ENCODE measurements around the gene CROCC.
A peak's percentile ranks its signal among the peaks of the same experiment; 100 is the strongest.

The CROCC gene

DNA sequence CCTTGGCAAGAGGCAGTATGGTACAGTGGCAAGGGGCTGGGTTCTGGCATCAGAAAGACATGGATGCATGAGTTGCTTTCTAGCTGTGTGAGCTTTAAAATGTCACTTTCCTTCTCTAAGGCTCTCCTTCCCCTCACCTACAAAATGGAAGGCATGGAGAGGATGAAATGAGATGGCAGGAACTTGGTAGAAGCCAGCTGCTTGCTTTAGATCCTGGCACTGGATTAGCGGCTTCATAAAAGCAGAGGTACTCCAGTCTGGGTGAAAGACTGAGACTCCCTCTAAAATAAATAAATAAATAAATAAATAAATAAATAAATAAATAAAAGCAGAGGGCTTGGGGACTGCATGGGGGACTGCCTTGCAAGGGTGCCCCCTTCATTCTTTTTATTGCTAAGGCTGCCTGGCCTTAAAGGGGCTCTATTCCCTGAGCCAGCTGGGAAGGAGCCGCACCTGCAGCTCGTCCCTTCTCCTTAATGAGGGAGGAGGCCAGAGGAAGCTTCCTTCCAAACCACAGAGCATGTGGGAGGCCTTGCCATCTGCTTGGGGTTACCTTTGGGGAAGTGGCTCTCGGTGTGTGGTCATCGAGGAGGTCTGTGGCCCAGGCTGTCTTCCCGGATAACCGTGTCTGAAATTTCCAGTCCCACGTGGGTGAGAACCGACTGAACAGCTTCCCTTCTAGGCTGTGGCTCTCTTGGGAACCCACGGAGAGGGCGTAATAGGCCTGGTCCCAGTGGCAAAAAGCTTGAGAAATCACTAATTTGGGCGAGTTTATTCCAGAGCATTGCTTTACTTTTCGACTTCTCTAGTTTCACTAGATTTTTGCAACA, 92.0 kb downstream of the CROCC start:
- Histone ChIP-seq H3K9me3 (no peaks in the 10 kb centered on the region), H3K4me3 (no peak overlapping the region), H3K36me3 (peaks cover 0 to 13% (median 10%) of the 10 kb centered on the region in 3 donors), H3K4me1 (peaks cover 0 to 25% (median 18%) of the 10 kb centered on the region in 4 donors), H3K27ac (no peak overlapping the region), H3K27me3 (no peaks in the 10 kb centered on the region)
- DNase-seq = peak in 1 of 2 donors; percentile 42
- intact Hi-C loops (cut with DNase I; ENCODE audit: low total_unique reads) = no loop called here
- TF ChIP-seq, protein P1, sequence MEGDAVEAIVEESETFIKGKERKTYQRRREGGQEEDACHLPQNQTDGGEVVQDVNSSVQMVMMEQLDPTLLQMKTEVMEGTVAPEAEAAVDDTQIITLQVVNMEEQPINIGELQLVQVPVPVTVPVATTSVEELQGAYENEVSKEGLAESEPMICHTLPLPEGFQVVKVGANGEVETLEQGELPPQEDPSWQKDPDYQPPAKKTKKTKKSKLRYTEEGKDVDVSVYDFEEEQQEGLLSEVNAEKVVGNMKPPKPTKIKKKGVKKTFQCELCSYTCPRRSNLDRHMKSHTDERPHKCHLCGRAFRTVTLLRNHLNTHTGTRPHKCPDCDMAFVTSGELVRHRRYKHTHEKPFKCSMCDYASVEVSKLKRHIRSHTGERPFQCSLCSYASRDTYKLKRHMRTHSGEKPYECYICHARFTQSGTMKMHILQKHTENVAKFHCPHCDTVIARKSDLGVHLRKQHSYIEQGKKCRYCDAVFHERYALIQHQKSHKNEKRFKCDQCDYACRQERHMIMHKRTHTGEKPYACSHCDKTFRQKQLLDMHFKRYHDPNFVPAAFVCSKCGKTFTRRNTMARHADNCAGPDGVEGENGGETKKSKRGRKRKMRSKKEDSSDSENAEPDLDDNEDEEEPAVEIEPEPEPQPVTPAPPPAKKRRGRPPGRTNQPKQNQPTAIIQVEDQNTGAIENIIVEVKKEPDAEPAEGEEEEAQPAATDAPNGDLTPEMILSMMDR (IDR thresholded peaks at IDR 0.05) = no peak

DNA sequence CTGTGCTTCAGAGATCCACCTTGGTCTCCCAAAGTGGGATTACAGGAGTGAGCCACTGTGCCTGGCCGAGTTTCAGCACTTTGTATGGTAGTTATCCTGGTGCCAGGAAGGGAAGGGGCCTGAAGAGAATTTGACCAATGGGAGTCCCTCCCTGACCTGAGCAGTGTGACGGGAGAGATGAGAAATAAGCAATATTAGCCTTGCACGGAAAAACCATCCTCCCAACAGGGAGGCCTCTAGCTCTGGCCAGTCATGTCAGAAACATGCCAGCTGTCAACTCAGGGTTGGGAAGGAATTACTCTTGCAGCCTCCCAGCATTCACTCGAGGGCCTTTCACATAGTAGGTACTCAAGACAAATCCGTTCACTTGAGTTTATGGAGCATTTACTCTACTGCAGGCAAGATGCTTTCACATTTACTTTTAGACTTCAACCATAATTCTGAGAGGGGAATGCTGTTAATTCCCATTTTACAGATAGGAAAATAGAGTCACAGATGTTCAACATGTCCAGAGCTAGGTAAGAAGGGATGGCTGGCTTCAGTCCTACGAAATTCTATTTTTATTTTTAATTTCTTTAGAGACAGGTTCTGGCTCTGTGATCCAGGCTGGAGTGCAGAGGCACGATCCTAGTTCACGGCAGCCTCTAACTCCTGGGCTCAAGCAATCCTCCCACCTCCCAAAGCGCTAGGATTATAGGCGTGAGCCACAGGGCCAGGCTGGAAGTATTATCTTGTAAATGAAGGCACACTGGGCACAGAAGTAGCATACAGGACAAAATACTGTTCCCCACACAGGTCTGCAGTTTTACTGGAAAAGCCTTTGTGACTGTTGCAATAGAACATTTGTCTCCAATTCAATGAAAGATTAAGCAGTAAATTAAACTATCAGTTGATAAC, 93.2 kb downstream of the CROCC start:
- no peak for DNase-seq
- H3K27ac ChIP-seq = no peak overlapping the region
- peaks cover 0 to 21% (median 17%) of the 10 kb centered on the region in 4 donors for H3K4me1 ChIP-seq
- no peaks in the 10 kb centered on the region for H3K9me3 ChIP-seq
- TF ChIP-seq, protein P1 (IDR thresholded peaks at IDR 0.05) = no peak
- intact Hi-C loops (cut with DNase I; ENCODE audit: low total_unique reads) = no loop called here
- H3K27me3 ChIP-seq = no peaks in the 10 kb centered on the region
- no peak overlapping the region for H3K4me3 ChIP-seq
- peaks cover 12 to 26% (median 20%) of the 10 kb centered on the region in 3 donors for H3K36me3 ChIP-seq

DNA sequence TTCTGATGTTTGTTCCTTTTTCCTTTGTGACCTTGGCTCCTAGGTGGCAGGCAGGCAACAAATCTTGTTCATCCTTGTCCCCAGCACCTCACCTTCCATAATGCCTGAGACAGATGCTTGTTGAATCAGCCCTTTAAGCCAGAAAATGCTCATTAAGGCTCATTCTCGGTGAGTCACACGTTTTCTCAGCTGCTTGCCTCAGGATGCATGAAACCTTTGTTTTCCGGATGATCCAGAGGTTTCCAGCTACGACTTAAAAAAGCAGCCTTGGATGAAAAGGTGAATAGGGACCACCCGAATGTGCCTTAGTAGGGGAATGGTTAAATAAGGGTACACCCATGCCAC, 94.6 kb downstream of the CROCC start:
- H3K4me3 ChIP-seq = no peak overlapping the region
- H3K27me3 ChIP-seq = no peaks in the 10 kb centered on the region
- no peaks in the 10 kb centered on the region for H3K9me3 ChIP-seq
- DNase-seq = no peak
- intact Hi-C loops (cut with DNase I; ENCODE audit: low total_unique reads) = no loop called here
- H3K27ac ChIP-seq = no peak overlapping the region
- TF ChIP-seq, protein P1 (IDR thresholded peaks at IDR 0.05) = no peak
- H3K4me1 ChIP-seq = peaks cover 0 to 8% (median 6%) of the 10 kb centered on the region in 4 donors
- peaks cover 26 to 39% (median 33%) of the 10 kb centered on the region in 3 donors for H3K36me3 ChIP-seq

- peaks cover 37 to 51% (median 45%) of the 10 kb centered on the region in 3 donors for H3K36me3 ChIP-seq
- H3K9me3 ChIP-seq = no peaks in the 10 kb centered on the region
- no peak overlapping the region for H3K4me3 ChIP-seq
- no peak overlapping the region for H3K27ac ChIP-seq
- H3K27me3 ChIP-seq = no peaks in the 10 kb centered on the region
- no peak for DNase-seq
- intact Hi-C loops (cut with DNase I; ENCODE audit: low total_unique reads) = no loop called here
- H3K4me1 ChIP-seq = peaks cover 0 to 1% (median under 1%) of the 10 kb centered on the region in 4 donors
- TF ChIP-seq, protein P1 (IDR thresholded peaks at IDR 0.05) = no peak
Measured at GRCh38 chr1:17017435-17017834, 95.7 kb downstream of the CROCC start.

DNA sequence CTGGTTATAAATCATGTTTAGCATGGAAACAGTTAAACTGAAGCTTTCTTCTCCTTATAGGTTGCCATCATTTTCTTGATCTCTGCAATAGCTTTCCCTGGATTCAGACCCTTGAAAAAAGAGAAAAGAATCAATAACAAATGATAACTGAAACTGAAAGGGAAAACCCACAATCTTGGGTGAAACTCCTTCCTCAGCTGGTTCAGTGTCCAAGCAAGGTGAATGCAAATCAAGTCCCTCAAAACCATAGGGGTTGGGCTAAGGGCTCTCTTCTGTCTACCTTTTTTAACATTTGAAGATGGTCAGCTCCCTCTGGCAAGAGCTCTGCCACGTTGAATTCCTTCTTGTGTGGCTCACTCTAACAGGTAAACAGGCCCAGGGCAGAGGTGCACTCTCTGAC, 97.1 kb downstream of the CROCC start:
- no peak overlapping the region for H3K27ac ChIP-seq
- no peak overlapping the region for H3K4me3 ChIP-seq
- TF ChIP-seq, protein P1 (IDR thresholded peaks at IDR 0.05) = no peak
- no peaks in the 10 kb centered on the region for H3K4me1 ChIP-seq
- H3K36me3 ChIP-seq = peaks cover 51 to 65% (median 59%) of the 10 kb centered on the region in 3 donors
- DNase-seq = no peak
- no peaks in the 10 kb centered on the region for H3K27me3 ChIP-seq
- no peaks in the 10 kb centered on the region for H3K9me3 ChIP-seq
- intact Hi-C loops (cut with DNase I; ENCODE audit: low total_unique reads) = no loop called here

All from tibial artery (tissue), 4 donors.